Neutrophil (primary cell): ENCODE results near the gene MRPS31.

Experiments used
- H3K27ac ChIP-seq: fragments of 200-600 bp; sonication (generic); 2 replicates; pipeline ENCODE4 v1.5.1; 2016; ENCODE audit warnings: mild to moderate bottlenecking, moderate library complexity
- H3K27me3 ChIP-seq: fragments of 200-600 bp; sonication (generic); 2 replicates; pipeline ENCODE4 v1.6.0; 2016; ENCODE audit warnings: mild to moderate bottlenecking
- H3K36me3 ChIP-seq: fragments of 200-600 bp; sonication (generic); 2 replicates; pipeline ENCODE4 v1.5.1; 2017
- H3K4me1 ChIP-seq, 2 experiments: fragments of 200-600 bp in 1 of 2; sonication (generic) in 1 of 2; 1 replicate in 1 of 2; 2 replicates in 1 of 2; pipeline versions ENCODE4 v1.5.1 to v1.6.1; 2013 to 2016; ENCODE audit warnings: low read depth in 1 of 2, low read length in 1 of 2, mild to moderate bottlenecking in 1 of 2, moderate library complexity in 1 of 2; ENCODE audit not compliant: control insufficient read depth in 1 of 2, insufficient read depth in 1 of 2
- H3K4me3 ChIP-seq, 2 experiments: fragments of 200-600 bp in 1 of 2; sonication (generic) in 1 of 2; 1 replicate in 1 of 2; 2 replicates in 1 of 2; pipeline ENCODE4 v1.5.1; 2013 to 2016; ENCODE audit warnings: low read depth in 1 of 2, low read length in 1 of 2, mild to moderate bottlenecking in 1 of 2, moderate library complexity in 1 of 2
- H3K9me3 ChIP-seq: fragments of 200-600 bp; sonication (generic); 2 replicates; pipeline ENCODE4 v1.5.1; 2016
- CTCF ChIP-seq: fragments of 200-600 bp; sonication (generic); IDR thresholded peaks from 2 replicates; pipeline ENCODE4 v1.5.1; 2016; ENCODE audit warnings: antibody characterized with exemption

MRPS31 gene

GRCh38 chr13:40812724-40813445 is 41.9 kb upstream of the MRPS31 start:
- H3K4me3 ChIP-seq, result no peak overlapping the region
- no peaks in the 10 kb centered on the region for H3K27me3 ChIP-seq
- TF ChIP-seq CTCF, result no peak
- no peaks in the 10 kb centered on the region for H3K36me3 ChIP-seq
- peak overlapping the region; percentile 42 for H3K27ac ChIP-seq
- no peaks in the 10 kb centered on the region for H3K9me3 ChIP-seq
- peaks cover 3 to 17% of the 10 kb centered on the region in 2 experiments for H3K4me1 ChIP-seq

- no peak for TF ChIP-seq CTCF
- Histone ChIP-seq H3K4me3 (no peak overlapping the region), H3K27me3 (no peaks in the 10 kb centered on the region), H3K27ac (no peak overlapping the region), H3K9me3 (no peaks in the 10 kb centered on the region), H3K36me3 (no peaks in the 10 kb centered on the region), H3K4me1 (peaks cover 3 to 17% of the 10 kb centered on the region in 2 experiments)
Measured at GRCh38 chr13:40812102-40812501, 41.1 kb upstream of the MRPS31 start.

GRCh38 chr13:40809471-40809870 is 38.5 kb upstream of the MRPS31 start:
- no peak for TF ChIP-seq CTCF
- Histone ChIP-seq H3K4me1 (peaks cover 3 to 17% of the 10 kb centered on the region in 2 experiments), H3K9me3 (no peaks in the 10 kb centered on the region), H3K27ac (no peak overlapping the region), H3K4me3 (no peak overlapping the region), H3K36me3 (no peaks in the 10 kb centered on the region), H3K27me3 (no peaks in the 10 kb centered on the region)

- Histone ChIP-seq H3K4me1 (peaks cover 0 to 2% of the 10 kb centered on the region in 2 experiments), H3K4me3 (no peak overlapping the region), H3K27ac (no peak overlapping the region), H3K36me3 (no peaks in the 10 kb centered on the region), H3K9me3 (no peaks in the 10 kb centered on the region), H3K27me3 (no peaks in the 10 kb centered on the region)
- TF ChIP-seq CTCF, result no peak
Measured at GRCh38 chr13:40806241-40806640, 35.3 kb upstream of the MRPS31 start.

GRCh38 chr13:40803316-40803715 is 32.3 kb upstream of the MRPS31 start:
- Histone ChIP-seq H3K36me3 (no peaks in the 10 kb centered on the region), H3K4me1 (peaks cover 0 to 7% of the 10 kb centered on the region in 2 experiments), H3K9me3 (no peaks in the 10 kb centered on the region), H3K27ac (no peak overlapping the region), H3K4me3 (no peak overlapping the region), H3K27me3 (no peaks in the 10 kb centered on the region)
- TF ChIP-seq CTCF, result no peak
